ENCODE data around the gene SH3GLB1. TPM values are rescaled to one million over a fixed set of nuclear protein-coding genes. Genes with fewer than 3 reads are reported as not detected.

SH3GLB1 gene
- total and polyA plus RNA-seq, 10 of the 15 experiments (the other 5 are each of a cell fraction or from before 2014, with no cell fraction given) = 18.0 to 59.0 (median 36.5) TPM

DNA sequence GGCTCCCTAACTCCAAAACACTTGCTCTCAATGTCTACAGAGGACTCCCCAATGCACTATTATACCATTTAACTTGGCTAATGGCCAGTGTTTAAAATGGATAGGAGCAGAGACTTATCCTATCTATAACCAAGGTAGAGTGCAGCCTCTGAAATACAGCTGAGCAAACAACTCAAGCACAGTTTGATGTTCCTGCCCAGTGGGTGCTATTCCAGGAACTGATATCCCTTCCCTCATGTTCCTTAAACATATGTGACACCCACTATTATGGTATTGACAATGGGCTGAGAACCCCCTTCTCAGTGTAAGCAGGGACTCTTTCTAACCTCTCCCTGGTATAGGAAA is 51.7 kb downstream of the SH3GLB1 start (continued):
- TF ChIP-seq, protein P1, sequence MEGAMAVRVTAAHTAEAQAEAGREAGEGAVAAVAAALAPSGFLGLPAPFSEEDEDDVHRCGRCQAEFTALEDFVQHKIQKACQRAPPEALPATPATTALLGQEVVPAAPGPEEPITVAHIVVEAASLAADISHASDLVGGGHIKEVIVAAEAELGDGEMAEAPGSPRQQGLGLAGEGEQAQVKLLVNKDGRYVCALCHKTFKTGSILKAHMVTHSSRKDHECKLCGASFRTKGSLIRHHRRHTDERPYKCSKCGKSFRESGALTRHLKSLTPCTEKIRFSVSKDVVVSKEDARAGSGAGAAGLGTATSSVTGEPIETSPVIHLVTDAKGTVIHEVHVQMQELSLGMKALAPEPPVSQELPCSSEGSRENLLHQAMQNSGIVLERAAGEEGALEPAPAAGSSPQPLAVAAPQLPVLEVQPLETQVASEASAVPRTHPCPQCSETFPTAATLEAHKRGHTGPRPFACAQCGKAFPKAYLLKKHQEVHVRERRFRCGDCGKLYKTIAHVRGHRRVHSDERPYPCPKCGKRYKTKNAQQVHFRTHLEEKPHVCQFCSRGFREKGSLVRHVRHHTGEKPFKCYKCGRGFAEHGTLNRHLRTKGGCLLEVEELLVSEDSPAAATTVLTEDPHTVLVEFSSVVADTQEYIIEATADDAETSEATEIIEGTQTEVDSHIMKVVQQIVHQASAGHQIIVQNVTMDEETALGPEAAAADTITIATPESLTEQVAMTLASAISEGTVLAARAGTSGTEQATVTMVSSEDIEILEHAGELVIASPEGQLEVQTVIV (IDR thresholded peaks at IDR 0.05; ENCODE audit: borderline replicate concordance, partially characterized antibody) = no peak
- TF ChIP-seq ZBED1 (IDR thresholded peaks at IDR 0.05; ENCODE audit: borderline replicate concordance) = no peak
- no peak for TF ChIP-seq WRNIP1 (IDR thresholded peaks at IDR 0.05; ENCODE audit: borderline replicate concordance, low read depth, low read length)

DNA sequence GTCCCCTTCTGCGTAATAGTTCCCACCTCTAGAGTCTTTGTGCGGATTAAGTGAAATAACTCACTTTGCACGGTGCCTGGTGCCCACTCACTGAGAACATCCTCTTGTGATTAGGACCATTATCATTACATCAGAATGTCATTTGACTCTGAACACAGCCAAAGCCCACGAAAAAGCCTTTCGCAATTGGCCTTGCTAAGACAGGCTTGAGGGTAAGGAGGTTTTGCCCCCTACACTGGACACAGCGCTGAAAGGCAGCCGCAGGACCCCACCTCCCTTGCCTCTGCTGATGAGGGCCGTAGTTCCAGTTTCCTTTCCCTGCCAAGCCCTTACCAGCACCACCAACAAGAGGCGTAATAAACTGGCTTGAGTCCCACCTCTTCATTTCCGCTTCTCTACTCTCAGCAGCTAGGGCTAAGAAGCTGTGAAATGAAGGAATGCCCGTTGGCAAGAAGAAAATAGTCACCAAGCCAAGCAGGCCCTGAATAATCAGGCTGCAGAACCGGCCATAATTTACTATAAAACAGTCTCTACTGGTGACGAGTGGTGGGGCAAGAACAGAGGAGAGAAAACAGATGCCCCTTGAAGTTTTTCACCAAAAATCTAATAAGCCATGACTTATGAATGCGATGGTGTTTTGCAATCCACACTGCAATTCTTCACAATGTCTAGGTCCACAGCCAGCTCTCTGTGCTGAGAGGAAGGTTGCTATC is 53.1 kb downstream of the SH3GLB1 start:
- RAD21 ChIA-PET (ENCODE audit: unreplicated experiment) = no interaction called here
- DNase-seq (ENCODE audit: low read depth, low spot score) (no peak), FAIRE-seq (no peak), ATAC-seq (no peak)
- in situ Hi-C loops (cut with MboI) (no loop called here), intact Hi-C loops (cut with micrococcal nuclease; ENCODE audit: unreplicated experiment) (no loop called here)
- Histone ChIP-seq H3K27ac (ENCODE audit: control insufficient read depth, insufficient read depth) (no peak overlapping the region), H3K9me3 (replicated peaks; ENCODE audit: control insufficient read depth, insufficient read depth, low read length) (no peaks in the 10 kb centered on the region; the same call in 2 of the 3 replicates), H2AFZ (ENCODE audit: control insufficient read depth, low read depth, low read length) (no peak overlapping the region), H3K27me3 (replicated peaks in 1 of 2; ENCODE audit: control insufficient read depth in 2 of 2, insufficient read depth in 2 of 2, low read length in 1 of 2) (peaks cover 0 to 2% of the 10 kb centered on the region in 2 experiments; a peak in 1 of 4 replicates), H3K9ac (ENCODE audit: control insufficient read depth, insufficient read depth, low read length) (no peak overlapping the region), H3K4me3 (no peak overlapping the region), H3K36me3 (ENCODE audit: control insufficient read depth in 2 of 2, insufficient read depth in 2 of 2, low read length in 1 of 2) (no peaks in the 10 kb centered on the region), H3K4me1 (ENCODE audit: control insufficient read depth, insufficient read depth, low read length) (no peaks in the 10 kb centered on the region; the same call in 1 of the 2 replicates), H3K79me2 (ENCODE audit: control insufficient read depth, insufficient read depth, low read length) (no peaks in the 10 kb centered on the region), H4K20me1 (ENCODE audit: control insufficient read depth, insufficient read depth) (no peaks in the 10 kb centered on the region), H3K4me2 (ENCODE audit: control insufficient read depth, insufficient read depth) (no peak overlapping the region)
- BruUV-seq (replicated peaks) = no TSS peak
- no peak for TF ChIP-seq TCF12 (IDR thresholded peaks at IDR 0.05; ENCODE audit: low read depth, low read length)
- no peak for TF ChIP-seq ZNF207 (IDR thresholded peaks at IDR 0.05; ENCODE audit: borderline replicate concordance)
- TF ChIP-seq, protein P2, sequence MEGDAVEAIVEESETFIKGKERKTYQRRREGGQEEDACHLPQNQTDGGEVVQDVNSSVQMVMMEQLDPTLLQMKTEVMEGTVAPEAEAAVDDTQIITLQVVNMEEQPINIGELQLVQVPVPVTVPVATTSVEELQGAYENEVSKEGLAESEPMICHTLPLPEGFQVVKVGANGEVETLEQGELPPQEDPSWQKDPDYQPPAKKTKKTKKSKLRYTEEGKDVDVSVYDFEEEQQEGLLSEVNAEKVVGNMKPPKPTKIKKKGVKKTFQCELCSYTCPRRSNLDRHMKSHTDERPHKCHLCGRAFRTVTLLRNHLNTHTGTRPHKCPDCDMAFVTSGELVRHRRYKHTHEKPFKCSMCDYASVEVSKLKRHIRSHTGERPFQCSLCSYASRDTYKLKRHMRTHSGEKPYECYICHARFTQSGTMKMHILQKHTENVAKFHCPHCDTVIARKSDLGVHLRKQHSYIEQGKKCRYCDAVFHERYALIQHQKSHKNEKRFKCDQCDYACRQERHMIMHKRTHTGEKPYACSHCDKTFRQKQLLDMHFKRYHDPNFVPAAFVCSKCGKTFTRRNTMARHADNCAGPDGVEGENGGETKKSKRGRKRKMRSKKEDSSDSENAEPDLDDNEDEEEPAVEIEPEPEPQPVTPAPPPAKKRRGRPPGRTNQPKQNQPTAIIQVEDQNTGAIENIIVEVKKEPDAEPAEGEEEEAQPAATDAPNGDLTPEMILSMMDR (IDR thresholded peaks at IDR 0.05 in 2 of 3, conservative IDR thresholded peaks at IDR 0.05 in 1 of 3; ENCODE audit: control insufficient read depth in 2 of 3, extremely low read depth in 1 of 3, insufficient read depth in 1 of 3, low read depth in 3 of 3, low read length in 3 of 3) = no peak
- TF ChIP-seq, protein P3, sequence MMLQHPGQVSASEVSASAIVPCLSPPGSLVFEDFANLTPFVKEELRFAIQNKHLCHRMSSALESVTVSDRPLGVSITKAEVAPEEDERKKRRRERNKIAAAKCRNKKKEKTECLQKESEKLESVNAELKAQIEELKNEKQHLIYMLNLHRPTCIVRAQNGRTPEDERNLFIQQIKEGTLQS (IDR thresholded peaks at IDR 0.05; ENCODE audit: borderline replicate concordance, extremely low read depth, low read depth, low read length) = no peak
- TF ChIP-seq TAF1 (IDR thresholded peaks at IDR 0.05; ENCODE audit: borderline replicate concordance, low read depth, low read length) = no peak
- no peak for TF ChIP-seq ZNF274 (IDR thresholded peaks at IDR 0.05; ENCODE audit: insufficient read depth, insufficient read length)
- TF ChIP-seq EGR1 (IDR thresholded peaks at IDR 0.05; ENCODE audit: borderline replicate concordance in 1 of 2, low read depth in 2 of 2, low read length in 2 of 2) = no peak
- TF ChIP-seq, protein P4, sequence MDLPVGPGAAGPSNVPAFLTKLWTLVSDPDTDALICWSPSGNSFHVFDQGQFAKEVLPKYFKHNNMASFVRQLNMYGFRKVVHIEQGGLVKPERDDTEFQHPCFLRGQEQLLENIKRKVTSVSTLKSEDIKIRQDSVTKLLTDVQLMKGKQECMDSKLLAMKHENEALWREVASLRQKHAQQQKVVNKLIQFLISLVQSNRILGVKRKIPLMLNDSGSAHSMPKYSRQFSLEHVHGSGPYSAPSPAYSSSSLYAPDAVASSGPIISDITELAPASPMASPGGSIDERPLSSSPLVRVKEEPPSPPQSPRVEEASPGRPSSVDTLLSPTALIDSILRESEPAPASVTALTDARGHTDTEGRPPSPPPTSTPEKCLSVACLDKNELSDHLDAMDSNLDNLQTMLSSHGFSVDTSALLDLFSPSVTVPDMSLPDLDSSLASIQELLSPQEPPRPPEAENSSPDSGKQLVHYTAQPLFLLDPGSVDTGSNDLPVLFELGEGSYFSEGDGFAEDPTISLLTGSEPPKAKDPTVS (IDR thresholded peaks at IDR 0.05; ENCODE audit: low read depth, low read length) = no peak
- TF ChIP-seq, protein P5, sequence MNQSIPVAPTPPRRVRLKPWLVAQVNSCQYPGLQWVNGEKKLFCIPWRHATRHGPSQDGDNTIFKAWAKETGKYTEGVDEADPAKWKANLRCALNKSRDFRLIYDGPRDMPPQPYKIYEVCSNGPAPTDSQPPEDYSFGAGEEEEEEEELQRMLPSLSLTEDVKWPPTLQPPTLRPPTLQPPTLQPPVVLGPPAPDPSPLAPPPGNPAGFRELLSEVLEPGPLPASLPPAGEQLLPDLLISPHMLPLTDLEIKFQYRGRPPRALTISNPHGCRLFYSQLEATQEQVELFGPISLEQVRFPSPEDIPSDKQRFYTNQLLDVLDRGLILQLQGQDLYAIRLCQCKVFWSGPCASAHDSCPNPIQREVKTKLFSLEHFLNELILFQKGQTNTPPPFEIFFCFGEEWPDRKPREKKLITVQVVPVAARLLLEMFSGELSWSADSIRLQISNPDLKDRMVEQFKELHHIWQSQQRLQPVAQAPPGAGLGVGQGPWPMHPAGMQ (IDR thresholded peaks at IDR 0.05; ENCODE audit: borderline replicate concordance) = no peak
- POLR2A ChIA-PET = no interaction called here
- CTCF ChIA-PET = interaction anchor here (0.9 kb wide), 1 partner anchor 14 kb away, joined by 3 read pairs; no protein-coding TSS in a partner anchor
- WGBS (ENCODE audit: insufficient coverage, insufficient replicate concordance, low lambda C conversion rate, missing lambda C conversion rate) = 77% methylated on average over 14 of the region's 14 CpGs
- SMC1A ChIA-PET (ENCODE audit: uncharacterized antibody, unreplicated experiment) = no interaction called here
